HEK293 (cell line): ENCODE data around the gene IGFBP7.

ENCODE experiments used
- CTCF ChIA-PET: fragments of 350-600 bp; formaldehyde crosslinking; extraction: SDS; loops from one replicate; lab custom pipeline; 2021; ENCODE audit warnings: antibody characterized with exemption; lab: Yijun Ruan, JAX
- POLR2A ChIA-PET: fragments of 300-600 bp; formaldehyde crosslinking; extraction: SDS; loops from one replicate; lab custom pipeline; 2020; ENCODE audit warnings: antibody characterized with exemption, inconsistent platforms; lab: Yijun Ruan, JAX
- H3K27ac ChIP-seq: fragments of 200-500 bp; sonication (Bioruptor generic); 2 replicates; pipeline ENCODE4 v1.5.1; 2014; ENCODE audit warnings: low read depth, low read length, control low read depth, inconsistent platforms; ENCODE audit errors: extremely low read depth
- H3K36me3 ChIP-seq, 2 experiments: fragments of 200-500 bp in 1 of 2; sonication (Bioruptor generic) in 1 of 2; 1 replicate in 1 of 2; 2 replicates in 1 of 2; pipeline ENCODE4 v1.5.1; 2014 to 2017; ENCODE audit warnings: inconsistent platforms in 2 of 2, low read length in 2 of 2; ENCODE audit not compliant: control insufficient read depth in 2 of 2, insufficient read depth in 1 of 2
- H3K4me1 ChIP-seq: fragments of 200-500 bp; sonication (Bioruptor generic); 2 replicates; pipeline ENCODE4 v1.5.1; 2014; ENCODE audit warnings: mild to moderate bottlenecking, low read length, inconsistent platforms; ENCODE audit not compliant: control insufficient read depth, insufficient read depth
- H3K4me3 ChIP-seq: 2 replicates; pipeline ENCODE4 v1.5.1; 2011; ENCODE audit warnings: low read depth, mild to moderate bottlenecking, control low read depth, low read length, moderate library complexity
- H3K9me3 ChIP-seq: fragments of 200-500 bp; sonication (Bioruptor generic); 2 replicates; pipeline ENCODE4 v1.5.1; 2014; ENCODE audit warnings: low read depth, low read length, inconsistent platforms; ENCODE audit not compliant: control insufficient read depth, insufficient read depth
- RBAK ChIP-seq: fragments of 450-650 bp; formaldehyde crosslinking; IDR thresholded peaks from 2 replicates; pipeline ENCODE4 v1.5.1; 2016; ENCODE audit warnings: missing biosample characterization, missing genetic modification characterization
- ZBTB44 ChIP-seq: fragments of 450-650 bp; IDR thresholded peaks from 2 replicates; pipeline ENCODE4 v1.5.1; 2018; ENCODE audit warnings: missing biosample characterization, mild to moderate bottlenecking, missing genetic modification characterization
- ZFP3 ChIP-seq: fragments of 450-650 bp; formaldehyde crosslinking; IDR thresholded peaks from 2 replicates; pipeline ENCODE4 v1.5.1; 2016; ENCODE audit warnings: low read depth, missing biosample characterization, missing genetic modification characterization
- ZFP41 ChIP-seq: fragments of 450-650 bp; formaldehyde crosslinking; IDR thresholded peaks from 2 replicates; pipeline ENCODE4 v1.5.1; 2016; ENCODE audit warnings: missing biosample characterization, missing genetic modification characterization, borderline replicate concordance
- ZNF239 ChIP-seq: fragments of 450-650 bp; formaldehyde crosslinking; IDR thresholded peaks from 2 replicates; pipeline ENCODE4 v1.5.1; 2016; ENCODE audit warnings: missing biosample characterization, missing genetic modification characterization
- ZNF366 ChIP-seq: fragments of 450-650 bp; formaldehyde crosslinking; conservative IDR thresholded peaks from 2 replicates; pipeline ENCODE4 v1.5.1; 2016; ENCODE audit warnings: missing biosample characterization, missing genetic modification characterization
- ZNF394 ChIP-seq: fragments of 450-650 bp; formaldehyde crosslinking; IDR thresholded peaks from 2 replicates; pipeline ENCODE4 v1.5.1; 2016; ENCODE audit warnings: missing biosample characterization, missing genetic modification characterization, mild to moderate bottlenecking, moderate library complexity, borderline replicate concordance
- ZNF510 ChIP-seq: fragments of 450-650 bp; formaldehyde crosslinking; IDR thresholded peaks from 2 replicates; pipeline ENCODE4 v1.5.1; 2018; ENCODE audit warnings: mild to moderate bottlenecking, missing genetic modification characterization, missing biosample characterization; ENCODE audit not compliant: insufficient replicate concordance
- ZNF518A ChIP-seq: fragments of 450-650 bp; formaldehyde crosslinking; conservative IDR thresholded peaks from 2 replicates; pipeline ENCODE4 v1.5.1; 2016; ENCODE audit warnings: low read depth, missing biosample characterization, missing genetic modification characterization
- ZNF792 ChIP-seq: fragments of 450-650 bp; formaldehyde crosslinking; IDR thresholded peaks from 2 replicates; pipeline ENCODE4 v1.5.1; 2016; ENCODE audit warnings: missing biosample characterization, missing genetic modification characterization
- ZNF843 ChIP-seq: fragments of 450-650 bp; formaldehyde crosslinking; IDR thresholded peaks from 2 replicates; pipeline ENCODE4 v1.5.1; 2016; ENCODE audit warnings: missing biosample characterization, missing genetic modification characterization
- TF ChIP-seq, protein P1 (sequence below): fragments of 450-650 bp; formaldehyde crosslinking; IDR thresholded peaks from 2 replicates; pipeline ENCODE4 v1.5.1; 2016; ENCODE audit warnings: missing biosample characterization, missing genetic modification characterization

The IGFBP7 gene

GRCh38 chr4:57146444-57146843 lies 36.3 kb upstream of the IGFBP7 start:
- ChIA-PET POLR2A (no interaction called here), CTCF (no interaction called here)

More at GRCh38 chr4:57146444-57146843, 36.3 kb upstream of the IGFBP7 start:
- Histone ChIP-seq H3K4me3 (no peak overlapping the region), H3K27ac (no peak overlapping the region), H3K4me1 (no peaks in the 10 kb centered on the region), H3K9me3 (no peaks in the 10 kb centered on the region), H3K36me3 (no peaks in the 10 kb centered on the region)
- TF ChIP-seq ZNF518A (tag by site-specific recombination), result no peak
- no peak for TF ChIP-seq ZBTB44 (tag by site-specific recombination)
- TF ChIP-seq ZFP3 (tag by site-specific recombination), result no peak
- no peak for TF ChIP-seq ZNF366 (tag by site-specific recombination)
- TF ChIP-seq, protein P1, sequence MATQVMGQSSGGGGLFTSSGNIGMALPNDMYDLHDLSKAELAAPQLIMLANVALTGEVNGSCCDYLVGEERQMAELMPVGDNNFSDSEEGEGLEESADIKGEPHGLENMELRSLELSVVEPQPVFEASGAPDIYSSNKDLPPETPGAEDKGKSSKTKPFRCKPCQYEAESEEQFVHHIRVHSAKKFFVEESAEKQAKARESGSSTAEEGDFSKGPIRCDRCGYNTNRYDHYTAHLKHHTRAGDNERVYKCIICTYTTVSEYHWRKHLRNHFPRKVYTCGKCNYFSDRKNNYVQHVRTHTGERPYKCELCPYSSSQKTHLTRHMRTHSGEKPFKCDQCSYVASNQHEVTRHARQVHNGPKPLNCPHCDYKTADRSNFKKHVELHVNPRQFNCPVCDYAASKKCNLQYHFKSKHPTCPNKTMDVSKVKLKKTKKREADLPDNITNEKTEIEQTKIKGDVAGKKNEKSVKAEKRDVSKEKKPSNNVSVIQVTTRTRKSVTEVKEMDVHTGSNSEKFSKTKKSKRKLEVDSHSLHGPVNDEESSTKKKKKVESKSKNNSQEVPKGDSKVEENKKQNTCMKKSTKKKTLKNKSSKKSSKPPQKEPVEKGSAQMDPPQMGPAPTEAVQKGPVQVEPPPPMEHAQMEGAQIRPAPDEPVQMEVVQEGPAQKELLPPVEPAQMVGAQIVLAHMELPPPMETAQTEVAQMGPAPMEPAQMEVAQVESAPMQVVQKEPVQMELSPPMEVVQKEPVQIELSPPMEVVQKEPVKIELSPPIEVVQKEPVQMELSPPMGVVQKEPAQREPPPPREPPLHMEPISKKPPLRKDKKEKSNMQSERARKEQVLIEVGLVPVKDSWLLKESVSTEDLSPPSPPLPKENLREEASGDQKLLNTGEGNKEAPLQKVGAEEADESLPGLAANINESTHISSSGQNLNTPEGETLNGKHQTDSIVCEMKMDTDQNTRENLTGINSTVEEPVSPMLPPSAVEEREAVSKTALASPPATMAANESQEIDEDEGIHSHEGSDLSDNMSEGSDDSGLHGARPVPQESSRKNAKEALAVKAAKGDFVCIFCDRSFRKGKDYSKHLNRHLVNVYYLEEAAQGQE (tag by site-specific recombination), result no peak
- TF ChIP-seq ZNF239 (tag by site-specific recombination), result no peak
- TF ChIP-seq RBAK (tag by site-specific recombination), result no peak
- TF ChIP-seq ZNF792 (tag by site-specific recombination), result no peak
- no peak for TF ChIP-seq ZNF843
- TF ChIP-seq ZNF394, result no peak
- no peak for TF ChIP-seq ZFP41 (tag by site-specific recombination)
- TF ChIP-seq ZNF510 (tag by site-specific recombination), result no peak
